ENCODE results near the gene CHST11. TPM values are rescaled to one million over a fixed set of nuclear protein-coding genes. Genes with fewer than 3 reads are reported as not detected.

The CHST11 gene
- total and polyA plus RNA-seq, 9 of the 15 experiments (the other 6 are each of a cell fraction or from before 2014, with no cell fraction given) = 2.3 to 38.7 (median 15.0) TPM

DNA sequence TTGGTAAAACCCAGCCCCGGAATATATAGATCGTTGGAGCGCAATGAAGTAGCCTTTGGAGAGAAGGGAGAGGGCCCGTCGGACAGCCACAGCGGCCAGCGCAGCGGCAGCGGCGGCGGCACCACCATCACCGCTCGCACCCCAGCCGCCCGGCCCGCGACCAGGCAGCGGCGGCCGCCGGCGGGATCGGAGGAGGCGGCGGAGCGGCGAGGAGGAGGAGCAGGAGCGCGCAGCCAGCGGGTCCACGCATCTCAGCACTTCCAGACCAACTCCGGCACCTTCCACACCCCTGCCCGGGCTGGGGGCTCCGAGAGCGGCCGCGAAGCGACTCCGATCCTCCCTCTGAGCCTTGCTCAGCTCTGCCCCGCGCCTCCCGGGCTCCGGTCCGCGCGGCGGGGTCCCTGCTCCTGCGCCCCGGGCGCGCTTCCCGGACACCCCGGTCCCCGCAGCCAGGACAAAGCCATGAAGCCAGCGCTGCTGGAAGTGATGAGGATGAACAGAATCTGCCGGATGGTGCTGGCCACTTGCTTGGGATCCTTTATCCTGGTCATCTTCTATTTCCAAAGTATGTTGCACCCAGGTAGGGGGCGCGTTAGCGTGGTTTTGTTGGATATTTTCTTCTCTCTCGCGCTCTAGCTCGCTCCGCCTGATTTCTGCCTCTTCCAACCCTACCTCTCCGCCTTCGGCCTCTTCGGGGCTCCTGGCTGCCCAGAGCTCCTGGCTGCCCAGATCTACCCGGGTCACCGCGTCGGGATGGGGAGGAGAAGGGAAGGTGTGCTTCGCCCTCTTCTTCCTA, 400 bp downstream of the CHST11 start (continued):
- no peak; the same call in 1 of the 2 replicates for TF ChIP-seq PHF21A (IDR thresholded peaks at IDR 0.05; ENCODE audit: borderline replicate concordance, low read depth)
- TF ChIP-seq, protein P1, sequence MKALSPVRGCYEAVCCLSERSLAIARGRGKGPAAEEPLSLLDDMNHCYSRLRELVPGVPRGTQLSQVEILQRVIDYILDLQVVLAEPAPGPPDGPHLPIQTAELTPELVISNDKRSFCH (CRISPR knock-in tag; IDR thresholded peaks at IDR 0.05) = no peak
- TF ChIP-seq, protein P1 (tag; IDR thresholded peaks at IDR 0.05) = peak; percentile 74; the same call in 1 of the 2 replicates
- TF ChIP-seq, protein P2, sequence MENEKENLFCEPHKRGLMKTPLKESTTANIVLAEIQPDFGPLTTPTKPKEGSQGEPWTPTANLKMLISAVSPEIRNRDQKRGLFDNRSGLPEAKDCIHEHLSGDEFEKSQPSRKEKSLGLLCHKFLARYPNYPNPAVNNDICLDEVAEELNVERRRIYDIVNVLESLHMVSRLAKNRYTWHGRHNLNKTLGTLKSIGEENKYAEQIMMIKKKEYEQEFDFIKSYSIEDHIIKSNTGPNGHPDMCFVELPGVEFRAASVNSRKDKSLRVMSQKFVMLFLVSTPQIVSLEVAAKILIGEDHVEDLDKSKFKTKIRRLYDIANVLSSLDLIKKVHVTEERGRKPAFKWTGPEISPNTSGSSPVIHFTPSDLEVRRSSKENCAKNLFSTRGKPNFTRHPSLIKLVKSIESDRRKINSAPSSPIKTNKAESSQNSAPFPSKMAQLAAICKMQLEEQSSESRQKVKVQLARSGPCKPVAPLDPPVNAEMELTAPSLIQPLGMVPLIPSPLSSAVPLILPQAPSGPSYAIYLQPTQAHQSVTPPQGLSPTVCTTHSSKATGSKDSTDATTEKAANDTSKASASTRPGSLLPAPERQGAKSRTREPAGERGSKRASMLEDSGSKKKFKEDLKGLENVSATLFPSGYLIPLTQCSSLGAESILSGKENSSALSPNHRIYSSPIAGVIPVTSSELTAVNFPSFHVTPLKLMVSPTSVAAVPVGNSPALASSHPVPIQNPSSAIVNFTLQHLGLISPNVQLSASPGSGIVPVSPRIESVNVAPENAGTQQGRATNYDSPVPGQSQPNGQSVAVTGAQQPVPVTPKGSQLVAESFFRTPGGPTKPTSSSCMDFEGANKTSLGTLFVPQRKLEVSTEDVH (IDR thresholded peaks at IDR 0.05; ENCODE audit: low read depth, partially characterized antibody) = peak; percentile 34
- TF ChIP-seq NR2C2 (CRISPR knock-in tag; IDR thresholded peaks at IDR 0.05) = no peak
- 0 out of 2 replicates have a peak, but pooled peaks have one; percentile 13 for TF ChIP-seq NR2C2 (tag; IDR thresholded peaks at IDR 0.05)
- 0 out of 4 replicates have a peak, but pooled peaks of 1 of the 2 experiments have one; percentile 37 for TF ChIP-seq ARNT (IDR thresholded peaks at IDR 0.05)
- no peak for TF ChIP-seq RHOXF2B (CRISPR knock-in tag; conservative IDR thresholded peaks at IDR 0.05)
- peak; percentile 85 for TF ChIP-seq ZEB2 (IDR thresholded peaks at IDR 0.05)
- 0 out of 2 replicates have a peak, but pooled peaks have one; percentile 1 for TF ChIP-seq EP400 (IDR thresholded peaks at IDR 0.05)
- 0 out of 4 replicates have a peak, but pooled peaks of 1 of the 2 experiments have one; percentile 42 for TF ChIP-seq MCM7 (IDR thresholded peaks at IDR 0.05)
- peak; percentile 36; the same call in 1 of the 2 replicates for TF ChIP-seq PML (IDR thresholded peaks at IDR 0.05; ENCODE audit: low read length)
- TF ChIP-seq, protein P3, sequence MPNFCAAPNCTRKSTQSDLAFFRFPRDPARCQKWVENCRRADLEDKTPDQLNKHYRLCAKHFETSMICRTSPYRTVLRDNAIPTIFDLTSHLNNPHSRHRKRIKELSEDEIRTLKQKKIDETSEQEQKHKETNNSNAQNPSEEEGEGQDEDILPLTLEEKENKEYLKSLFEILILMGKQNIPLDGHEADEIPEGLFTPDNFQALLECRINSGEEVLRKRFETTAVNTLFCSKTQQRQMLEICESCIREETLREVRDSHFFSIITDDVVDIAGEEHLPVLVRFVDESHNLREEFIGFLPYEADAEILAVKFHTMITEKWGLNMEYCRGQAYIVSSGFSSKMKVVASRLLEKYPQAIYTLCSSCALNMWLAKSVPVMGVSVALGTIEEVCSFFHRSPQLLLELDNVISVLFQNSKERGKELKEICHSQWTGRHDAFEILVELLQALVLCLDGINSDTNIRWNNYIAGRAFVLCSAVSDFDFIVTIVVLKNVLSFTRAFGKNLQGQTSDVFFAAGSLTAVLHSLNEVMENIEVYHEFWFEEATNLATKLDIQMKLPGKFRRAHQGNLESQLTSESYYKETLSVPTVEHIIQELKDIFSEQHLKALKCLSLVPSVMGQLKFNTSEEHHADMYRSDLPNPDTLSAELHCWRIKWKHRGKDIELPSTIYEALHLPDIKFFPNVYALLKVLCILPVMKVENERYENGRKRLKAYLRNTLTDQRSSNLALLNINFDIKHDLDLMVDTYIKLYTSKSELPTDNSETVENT (CRISPR knock-in tag; IDR thresholded peaks at IDR 0.05) = 0 out of 2 replicates have a peak, but pooled peaks have one; percentile 48
- TF ChIP-seq, protein P4, sequence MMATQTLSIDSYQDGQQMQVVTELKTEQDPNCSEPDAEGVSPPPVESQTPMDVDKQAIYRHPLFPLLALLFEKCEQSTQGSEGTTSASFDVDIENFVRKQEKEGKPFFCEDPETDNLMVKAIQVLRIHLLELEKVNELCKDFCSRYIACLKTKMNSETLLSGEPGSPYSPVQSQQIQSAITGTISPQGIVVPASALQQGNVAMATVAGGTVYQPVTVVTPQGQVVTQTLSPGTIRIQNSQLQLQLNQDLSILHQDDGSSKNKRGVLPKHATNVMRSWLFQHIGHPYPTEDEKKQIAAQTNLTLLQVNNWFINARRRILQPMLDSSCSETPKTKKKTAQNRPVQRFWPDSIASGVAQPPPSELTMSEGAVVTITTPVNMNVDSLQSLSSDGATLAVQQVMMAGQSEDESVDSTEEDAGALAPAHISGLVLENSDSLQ (IDR thresholded peaks at IDR 0.05) = no peak
- peak; percentile 87; the same call in 1 of the 2 replicates for TF ChIP-seq HDAC6 (IDR thresholded peaks at IDR 0.05; ENCODE audit: low read depth, low read length)
- no peak for TF ChIP-seq ZFP36 (IDR thresholded peaks at IDR 0.05; ENCODE audit: low read depth, low read length, partially characterized antibody)
- TF ChIP-seq SMARCA4 (IDR thresholded peaks at IDR 0.05) = peak; percentile 67
- TF ChIP-seq HNRNPL (IDR thresholded peaks at IDR 0.05; ENCODE audit: low read depth, low read length) = no peak
- TF ChIP-seq, protein P5, sequence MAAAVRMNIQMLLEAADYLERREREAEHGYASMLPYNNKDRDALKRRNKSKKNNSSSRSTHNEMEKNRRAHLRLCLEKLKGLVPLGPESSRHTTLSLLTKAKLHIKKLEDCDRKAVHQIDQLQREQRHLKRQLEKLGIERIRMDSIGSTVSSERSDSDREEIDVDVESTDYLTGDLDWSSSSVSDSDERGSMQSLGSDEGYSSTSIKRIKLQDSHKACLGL (CRISPR knock-in tag; IDR thresholded peaks at IDR 0.05; ENCODE audit: borderline replicate concordance, poor library complexity, severe bottlenecking) = no peak
